ENCODE measurements around the gene COIL.

The COIL gene

DNA sequence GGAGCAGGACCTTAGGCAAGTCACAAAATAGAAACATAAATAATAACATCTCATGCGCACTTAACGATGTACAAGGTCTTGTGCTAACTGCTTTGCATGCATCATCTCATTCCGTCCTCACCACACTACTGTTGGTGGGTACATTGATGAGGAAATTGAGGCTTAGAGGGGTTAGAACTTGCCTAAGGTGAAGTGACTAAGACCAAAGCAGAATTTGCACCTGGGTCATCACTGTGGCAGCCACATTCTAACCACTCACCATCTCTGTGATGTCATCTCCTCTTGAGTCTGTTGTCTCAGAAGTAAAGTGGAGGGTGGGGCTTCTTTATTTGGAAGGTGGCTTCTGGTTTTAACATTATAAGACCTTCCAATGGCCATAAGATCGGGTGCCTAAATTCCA lies 26.6 kb downstream of the COIL start:
- no peak for DNase-seq

DNA sequence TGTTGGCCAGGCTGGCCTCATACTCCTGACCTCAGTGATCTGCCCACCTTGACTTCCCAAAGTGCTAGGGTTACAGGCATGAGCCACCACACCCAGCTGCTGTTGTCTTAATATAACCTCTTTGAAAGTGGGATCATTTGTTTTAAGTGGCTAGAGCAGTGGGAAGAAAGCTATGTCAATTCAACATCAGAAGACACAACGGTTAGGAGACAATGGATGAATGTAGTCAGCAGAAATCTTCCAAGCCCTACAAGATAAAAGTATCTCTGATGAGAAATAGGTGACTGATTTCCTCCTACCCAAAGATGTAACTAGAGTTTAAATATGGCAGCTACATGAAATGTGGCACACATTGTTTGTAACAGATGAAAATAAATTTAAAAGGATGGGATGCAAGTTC lies 27.0 kb downstream of the COIL start:
- no peak for DNase-seq

DNA sequence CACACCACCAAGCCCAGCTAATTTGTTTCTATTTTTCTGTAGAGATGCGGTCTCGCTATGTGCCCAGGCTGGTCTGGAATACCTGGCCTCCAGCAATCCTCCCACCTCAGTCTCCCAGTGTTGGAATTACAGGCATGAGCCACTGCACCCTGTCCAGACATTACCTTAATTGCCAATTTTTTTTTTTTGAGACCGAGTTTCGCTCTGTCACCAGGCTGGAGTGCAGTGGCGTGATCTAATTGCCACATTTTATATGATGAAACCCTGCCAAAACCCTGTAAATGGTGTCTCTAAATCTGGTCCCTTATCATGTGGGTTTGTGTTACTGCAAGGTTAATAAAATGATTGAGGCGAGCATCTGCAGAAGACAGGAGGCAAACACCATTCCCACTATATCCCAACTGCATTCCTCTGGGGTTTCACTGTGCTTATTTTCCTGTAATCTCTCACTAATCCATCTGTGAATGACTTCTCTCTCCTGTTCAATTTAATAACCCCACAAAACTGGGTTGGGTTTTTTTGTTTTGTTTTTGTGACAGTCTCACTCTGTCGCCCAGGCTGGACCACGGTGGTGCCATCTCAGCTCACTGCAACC lies 27.6 kb downstream of the COIL start:
- DNase-seq: no peak

DNA sequence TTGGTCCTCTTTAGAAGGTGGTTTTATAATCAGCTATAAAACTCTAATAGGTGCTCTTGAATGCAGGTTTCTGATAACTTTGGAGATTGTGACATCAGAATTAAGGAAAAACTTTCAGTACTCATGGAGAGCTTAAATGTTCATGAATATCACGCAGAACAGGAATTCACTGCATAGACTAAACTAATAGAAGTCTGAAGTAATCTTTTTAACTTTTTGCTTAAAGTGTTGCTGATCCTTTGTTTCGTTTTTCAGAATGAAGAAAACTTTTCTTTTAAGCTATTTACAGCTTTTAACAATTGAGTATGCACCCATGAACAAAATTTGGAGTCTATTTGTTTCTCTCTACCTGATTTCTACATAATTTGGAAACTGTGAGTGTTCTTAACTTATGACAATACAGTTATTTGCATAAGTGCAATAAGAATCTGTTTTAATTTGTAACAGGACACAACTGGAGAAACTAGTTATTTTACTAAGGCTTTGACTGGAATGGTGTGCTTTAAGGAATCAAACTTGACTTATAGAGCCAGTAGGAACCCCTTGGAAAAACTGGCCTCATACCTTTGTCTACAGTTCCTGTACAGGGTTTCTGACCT lies 30.0 kb downstream of the COIL start:
- no peak for DNase-seq

DNA sequence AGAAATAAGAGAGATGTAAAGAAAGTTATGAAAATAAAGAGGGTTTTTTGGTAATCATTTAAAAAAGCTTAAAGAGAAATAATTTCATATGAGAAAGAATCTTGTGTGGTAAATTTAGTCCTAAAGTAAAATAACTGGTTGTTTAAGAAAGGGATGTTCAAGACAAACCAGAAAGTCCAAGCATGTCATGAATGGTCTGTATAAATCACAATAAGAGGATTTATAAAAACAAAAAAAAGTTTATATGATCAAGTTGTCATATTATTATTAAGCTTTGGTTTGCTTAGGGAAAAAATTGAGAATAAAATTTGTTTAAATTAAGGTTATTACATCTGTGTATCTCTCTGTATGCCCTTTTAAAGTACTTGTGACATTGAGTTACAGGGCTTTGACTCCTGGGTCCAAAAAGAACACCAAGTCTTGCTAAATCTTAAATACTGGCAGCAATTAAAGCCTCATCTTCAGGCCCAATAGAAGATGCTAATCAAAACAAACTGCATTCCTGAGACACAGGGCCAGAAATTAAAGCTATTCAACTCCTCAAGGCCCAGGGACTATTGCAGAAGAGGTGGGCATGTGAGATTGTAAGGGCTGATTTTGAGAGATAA lies 31.4 kb downstream of the COIL start:
- DNase-seq: no peak

DNA sequence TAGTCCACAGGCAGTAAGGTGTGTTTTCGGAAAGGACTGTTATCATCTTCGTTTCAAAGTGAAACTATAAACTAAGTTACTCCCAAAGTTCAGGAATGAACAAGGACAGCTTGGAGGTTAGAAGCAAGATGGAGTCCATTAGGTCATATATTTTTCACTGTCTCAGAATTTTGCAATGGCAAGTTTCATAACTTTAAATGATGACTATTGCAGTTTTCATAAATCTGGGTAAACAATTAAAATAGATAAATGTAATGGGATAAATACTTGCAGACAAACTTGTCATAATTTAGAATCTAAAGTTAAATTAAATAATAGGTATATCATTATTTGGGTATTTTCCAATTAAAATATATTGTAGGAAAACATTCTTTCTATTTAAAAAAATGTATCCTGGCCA lies 32.3 kb downstream of the COIL start:
- no peak for DNase-seq

DNA sequence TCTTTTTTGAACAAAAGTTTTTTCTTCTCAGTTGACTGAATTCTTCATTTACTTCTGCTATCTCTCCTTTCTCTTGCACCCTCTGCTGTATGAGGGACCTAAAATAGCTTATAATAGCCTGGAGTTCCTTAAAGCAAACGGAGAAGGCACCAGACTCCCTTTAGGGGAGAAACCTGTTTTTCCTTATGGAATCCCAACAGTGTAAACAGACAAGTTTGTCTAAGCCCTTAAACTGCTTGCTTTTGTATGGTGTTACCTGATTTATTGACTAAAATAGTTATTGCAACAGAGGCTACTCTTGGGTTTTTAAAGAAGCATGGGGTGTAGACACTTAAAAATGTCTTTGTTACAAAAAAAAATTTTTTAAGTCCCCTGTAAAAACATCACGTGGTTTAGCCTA lies 34.1 kb downstream of the COIL start:
- DNase-seq: no peak

DNA sequence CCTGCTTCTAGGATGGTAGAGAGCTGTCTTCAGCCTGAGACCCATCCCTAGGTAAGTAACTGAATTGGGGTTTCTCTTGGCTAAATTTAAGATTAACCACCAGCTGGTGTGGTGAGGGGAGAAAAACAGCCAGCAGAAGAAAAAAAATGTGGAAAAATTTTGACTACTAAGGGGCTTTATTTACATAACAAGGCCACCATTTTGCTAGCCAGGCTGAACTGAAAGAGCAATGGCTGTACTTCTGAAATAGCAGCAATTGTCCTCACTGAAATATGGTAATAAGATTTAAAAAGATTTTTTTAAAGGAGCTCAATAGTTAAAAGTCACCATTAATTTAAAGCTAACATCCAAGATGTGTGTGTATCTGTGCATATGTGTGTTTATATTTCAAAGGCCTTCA lies 34.6 kb downstream of the COIL start:
- no peak for DNase-seq

DNA sequence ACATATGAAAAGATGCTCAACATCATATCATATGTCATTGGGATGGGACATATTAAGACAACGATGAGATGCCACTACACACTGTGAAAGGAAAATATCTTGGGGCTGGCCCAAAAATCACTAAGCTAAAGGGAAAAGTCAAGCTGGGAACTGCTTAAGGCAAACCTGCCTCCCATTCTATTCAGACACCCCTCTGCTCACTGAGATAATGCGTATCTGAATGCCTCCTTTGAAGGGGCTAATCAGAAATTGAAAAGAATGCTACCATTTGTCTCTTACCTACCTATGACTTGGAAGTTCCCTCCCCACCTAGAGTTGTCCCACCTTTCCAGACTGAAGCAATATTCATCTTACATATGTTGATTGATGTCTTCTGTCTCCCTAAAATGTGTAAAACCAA lies 35.8 kb downstream of the COIL start:
- no peak for DNase-seq

DNA sequence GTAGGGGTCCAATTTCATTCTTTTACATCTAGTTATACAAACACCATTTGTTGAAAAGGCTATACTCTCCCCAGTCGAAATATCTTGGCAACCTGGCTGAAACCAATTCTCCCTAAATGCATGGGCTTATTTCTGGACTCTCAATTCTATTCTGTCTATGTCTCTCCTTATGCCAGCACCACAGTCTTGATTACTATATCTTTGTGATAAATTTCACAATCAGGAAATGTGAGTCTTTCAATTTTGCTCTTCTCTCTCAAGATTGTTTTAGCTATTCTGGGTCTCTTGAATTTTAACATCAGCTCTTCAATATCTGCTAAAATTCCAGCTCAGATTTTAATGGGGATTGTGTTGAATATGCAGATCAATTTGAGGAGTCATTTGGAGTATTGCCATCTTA lies 41.1 kb downstream of the COIL start:
- DNase-seq: no peak

DNA sequence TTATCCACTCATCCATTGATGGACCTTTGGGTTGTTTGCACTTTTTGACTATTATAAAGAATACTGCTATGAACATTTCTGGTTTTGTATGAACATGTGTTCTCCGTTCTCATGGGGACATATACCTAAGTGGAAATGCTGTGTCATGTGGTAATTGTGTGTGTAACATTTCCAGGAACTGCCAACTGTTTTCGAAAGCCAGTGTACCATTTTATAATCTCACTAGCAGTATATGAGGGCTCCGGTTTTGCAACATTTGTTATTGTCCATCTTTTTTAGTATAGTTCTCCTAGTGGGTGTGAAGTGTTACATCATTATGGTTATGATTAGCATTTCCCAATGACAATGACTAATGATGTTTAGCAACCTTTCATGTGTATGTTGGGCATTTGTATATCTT lies 41.9 kb downstream of the COIL start:
- DNase-seq: no peak

DNA sequence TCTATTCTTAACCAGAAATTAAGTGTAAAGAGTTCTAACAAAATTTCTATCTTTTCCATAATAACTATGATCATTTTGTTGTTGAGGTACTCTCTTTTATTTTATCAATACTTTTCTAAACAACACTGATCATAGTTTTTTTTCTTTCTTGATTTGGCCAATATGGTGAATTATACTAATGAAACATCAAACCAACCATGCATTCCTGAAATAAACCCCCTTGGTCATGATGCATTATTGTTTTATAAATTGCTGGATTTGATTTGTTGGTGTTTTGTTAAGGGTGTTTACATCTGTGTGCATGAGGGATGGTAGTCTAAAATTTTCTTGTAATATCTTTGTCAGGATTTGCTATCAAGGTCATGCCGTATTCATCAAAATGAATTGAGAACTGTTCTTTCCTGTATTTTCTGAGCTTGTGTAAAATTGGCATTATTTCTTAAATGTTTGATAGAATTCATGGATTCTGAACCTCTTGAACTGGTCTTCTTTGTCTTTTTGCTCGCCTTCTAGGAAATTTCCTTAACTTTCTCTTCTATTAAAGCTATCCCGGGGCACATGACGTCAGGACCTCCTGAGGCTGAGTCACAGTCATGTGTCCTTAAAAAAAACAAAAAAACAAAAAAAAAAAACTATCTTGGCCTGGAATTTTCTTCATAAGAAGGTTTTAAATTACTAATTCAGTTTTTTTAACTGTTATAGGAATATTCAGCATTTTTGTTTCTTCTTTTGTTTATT lies 43.1 kb downstream of the COIL start:
- no peak for DNase-seq

DNA sequence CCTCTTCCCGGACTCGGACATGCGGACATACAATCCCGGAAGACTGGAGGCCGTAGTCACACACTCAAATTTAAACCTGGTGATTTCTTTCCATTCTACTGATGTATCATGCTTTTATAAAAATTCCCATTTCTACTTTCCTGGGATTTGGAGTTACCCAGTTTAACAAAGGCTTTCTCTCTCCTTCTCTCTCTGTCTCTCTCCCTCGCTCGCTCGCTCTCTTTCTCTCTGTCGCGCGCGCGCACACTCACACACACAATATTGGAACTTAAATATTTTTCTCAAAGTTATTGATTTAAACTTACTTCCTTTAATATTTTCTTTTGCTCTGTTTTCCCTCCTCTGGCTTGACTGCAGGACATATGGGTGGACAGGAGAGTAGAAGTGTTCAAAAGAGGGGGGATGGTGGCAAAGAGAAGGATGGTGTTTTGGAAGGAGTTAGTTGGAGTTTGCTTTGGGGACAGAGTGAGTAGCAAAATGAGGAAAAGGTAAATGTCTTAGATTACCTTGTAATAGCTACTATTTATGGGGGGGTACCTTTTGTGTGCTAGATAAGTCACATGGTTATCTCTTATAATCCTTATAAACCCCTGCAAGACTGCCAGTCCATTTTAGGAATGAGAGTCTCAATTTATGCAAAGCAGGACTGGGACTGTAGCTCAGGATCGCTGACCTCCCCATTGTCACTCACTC lies 46.1 kb downstream of the COIL start:
- DNase-seq: no peak

DNA sequence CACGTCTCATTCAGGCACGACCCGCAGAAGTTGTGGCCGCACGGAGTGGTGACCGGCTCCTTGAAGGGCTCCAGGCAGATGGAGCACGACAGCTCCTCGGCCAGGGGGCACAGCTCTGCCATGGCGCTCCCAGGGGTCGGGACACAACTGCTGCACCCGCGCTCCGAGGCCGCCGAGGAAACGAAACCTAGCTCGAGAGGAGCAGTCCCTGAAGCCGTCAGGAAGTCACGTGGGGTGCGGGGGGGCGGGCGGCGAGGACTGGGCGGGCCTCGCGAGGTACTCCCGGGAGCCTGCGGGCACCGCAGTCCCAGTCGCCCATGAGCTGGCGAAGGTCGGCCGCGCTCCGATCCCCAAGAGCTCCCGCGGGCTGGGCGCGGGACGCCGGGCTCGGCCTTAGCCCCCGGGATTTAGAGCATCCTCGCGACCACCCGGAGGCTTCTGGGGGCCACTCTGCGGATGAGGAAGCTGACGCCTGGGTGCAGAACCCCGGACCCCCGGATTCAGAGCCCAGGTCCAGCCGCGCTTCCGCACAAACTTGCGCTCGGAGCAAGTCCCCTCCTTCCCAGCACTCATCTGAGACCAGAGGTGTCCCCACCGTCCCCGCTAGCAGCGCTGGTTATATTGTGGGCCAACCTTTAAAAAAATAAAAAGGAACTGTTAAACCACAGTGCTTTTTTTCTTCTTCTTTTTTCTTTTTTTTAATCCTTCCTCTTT lies 46.8 kb downstream of the COIL start, which contains the start of gene TRIM25:
TSS of gene TRIM25 (minus strand) at position 183 of the 714 bp plus-strand sequence. CDS start at position 122, 61 bp downstream.
- DNase-seq: peak; percentile 92

DNA sequence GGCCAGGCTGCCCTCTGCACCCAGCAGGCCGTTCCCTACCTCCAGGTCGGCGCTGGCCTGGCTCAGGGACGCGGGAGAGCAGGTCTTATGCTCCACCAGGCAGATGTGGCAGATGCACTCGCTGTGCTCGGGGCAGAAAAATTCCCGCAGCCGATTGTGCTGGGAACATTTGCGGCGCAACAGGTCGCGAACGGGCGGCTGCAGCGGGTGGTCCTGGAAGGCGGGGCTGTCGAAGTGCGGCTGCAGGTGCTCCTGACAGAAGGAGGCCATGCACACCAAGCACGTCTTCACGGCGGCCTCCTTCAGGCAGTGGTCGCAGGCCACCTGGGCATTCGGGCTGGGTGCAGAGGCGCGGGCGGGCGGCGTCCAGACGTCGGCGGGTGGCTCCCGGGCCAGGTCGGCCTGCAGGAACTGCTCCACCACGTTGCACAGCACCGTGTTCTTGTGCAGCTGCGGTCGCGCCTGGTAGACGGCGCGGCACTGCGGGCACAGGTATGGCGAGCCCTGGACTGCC lies 47.4 kb downstream of the COIL start:
- no peak for DNase-seq

DNA sequence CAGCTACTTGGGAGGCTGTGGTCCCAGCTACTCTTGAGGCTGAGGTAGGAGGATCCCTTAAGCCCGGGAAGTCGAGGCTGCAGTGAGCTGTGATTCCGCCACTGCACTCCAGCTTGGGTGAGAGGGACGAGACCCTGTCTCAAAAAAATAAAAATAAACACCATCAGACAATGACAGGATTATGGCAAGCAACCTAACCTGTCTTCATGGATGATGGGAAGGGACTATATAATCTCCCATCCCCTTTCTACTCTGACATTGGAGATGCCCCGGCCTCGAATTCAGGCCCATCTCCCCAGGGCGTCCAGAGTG lies 47.9 kb downstream of the COIL start:
- DNase-seq: no peak

DNA sequence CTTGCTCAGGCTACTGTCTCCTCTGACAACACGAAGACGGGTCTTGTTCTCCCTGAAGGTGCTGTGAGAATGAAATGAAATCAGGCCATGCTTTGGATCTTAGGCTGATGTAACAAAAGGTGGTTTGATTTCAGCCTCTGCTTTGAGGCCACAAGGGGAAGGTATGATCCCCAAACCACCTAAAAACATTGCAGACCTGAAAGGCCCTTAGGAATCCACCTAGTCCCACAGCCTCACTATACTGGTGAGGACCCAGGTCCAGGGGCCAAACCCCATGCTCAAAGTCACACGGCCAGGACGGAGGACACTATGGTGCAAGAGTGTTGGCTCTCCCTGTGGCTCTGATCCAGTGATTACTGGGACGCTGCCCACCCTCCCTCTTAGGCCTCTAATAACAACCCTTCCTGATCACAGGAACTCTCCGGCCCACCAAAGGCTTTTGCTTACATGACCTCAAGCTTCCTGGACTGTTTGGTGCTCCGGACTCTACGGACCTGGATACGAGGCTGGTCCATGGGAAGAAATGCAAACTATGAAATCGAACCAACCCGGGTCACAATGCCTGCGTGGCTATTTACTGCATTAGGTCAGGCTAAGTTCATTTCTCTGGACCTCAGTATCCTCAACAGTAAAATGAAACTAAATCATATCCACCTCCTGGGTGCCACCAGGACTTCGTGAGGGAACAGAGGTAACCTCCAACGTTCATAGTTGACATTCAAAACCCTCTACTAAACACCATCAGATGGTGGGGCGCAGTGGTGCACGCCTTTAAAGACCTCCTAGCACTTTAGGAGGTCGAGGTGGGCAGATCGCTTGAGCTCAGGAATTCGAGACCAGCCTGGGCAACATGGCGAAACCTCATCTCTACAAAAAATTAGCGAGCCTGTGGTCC lies 48.5 kb downstream of the COIL start:
- no peak for DNase-seq

DNA sequence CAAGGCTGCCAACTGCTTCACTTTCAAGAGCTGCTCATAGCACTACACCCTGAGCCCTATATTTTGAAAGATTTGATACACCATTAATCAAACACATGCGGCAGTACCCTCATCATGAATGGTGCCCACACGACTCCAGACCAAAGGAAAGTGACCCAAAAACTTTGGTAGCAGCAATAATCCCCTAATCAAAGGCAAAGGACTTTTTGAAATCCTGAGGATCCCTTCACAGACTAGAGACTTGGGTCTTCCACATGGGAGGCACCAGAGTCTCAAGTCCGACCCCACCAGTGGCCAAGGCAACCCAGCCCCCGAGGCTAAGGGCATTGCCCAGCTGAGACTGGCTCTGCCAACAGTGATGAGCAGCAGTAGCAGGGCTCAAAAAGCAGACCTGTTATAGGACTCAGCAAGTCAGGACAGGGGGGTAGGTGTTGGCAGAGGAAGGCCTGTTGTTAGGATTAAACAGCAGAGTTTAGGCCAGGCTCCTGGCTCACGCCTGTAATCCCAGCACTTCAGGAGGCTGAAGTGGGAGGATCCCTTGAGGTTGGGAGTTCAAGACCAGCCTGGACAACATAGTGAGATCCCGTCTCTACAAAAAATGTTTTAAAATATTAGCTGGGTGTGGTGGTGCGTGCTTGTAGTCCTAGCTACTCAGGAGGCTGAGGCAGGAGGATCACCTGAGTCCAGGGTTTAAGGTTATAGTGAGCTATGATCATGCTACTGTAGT lies 50.2 kb downstream of the COIL start:
- DNase-seq: no peak

DNA sequence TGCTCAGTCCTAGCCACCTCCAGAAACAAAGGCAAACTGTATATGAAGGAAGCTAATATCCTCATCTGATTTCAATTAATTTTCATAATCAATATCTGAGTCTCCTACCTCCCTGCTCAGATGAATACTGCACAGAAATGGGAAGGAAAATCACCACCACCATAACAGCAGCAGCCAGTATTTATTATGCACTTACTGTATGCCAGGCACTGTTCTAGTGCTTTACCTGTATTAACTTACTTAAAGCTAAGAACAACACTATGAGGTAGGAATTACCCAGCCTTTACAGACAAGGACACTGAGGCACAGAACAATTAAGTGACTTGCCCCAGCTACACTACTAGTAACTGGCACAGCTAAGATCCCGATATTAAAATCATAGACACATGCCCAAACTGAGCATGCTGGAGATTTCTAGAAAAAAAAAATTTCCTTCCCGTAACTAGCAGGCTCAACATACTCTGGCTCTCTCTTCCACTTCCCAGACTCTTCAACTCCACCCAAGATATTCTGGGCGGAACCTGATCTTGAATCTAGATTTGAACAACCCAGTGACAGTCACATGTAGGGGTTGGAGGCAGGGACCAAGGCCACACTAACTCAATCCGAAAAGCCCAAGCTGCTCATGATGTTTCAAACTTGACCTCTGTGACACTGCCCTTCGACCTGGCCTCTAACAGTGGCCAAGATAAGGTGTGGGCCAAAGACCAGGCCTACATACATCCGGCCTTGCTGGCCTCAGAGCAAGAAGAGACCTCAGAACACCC lies 50.9 kb downstream of the COIL start:
- no peak for DNase-seq

DNA sequence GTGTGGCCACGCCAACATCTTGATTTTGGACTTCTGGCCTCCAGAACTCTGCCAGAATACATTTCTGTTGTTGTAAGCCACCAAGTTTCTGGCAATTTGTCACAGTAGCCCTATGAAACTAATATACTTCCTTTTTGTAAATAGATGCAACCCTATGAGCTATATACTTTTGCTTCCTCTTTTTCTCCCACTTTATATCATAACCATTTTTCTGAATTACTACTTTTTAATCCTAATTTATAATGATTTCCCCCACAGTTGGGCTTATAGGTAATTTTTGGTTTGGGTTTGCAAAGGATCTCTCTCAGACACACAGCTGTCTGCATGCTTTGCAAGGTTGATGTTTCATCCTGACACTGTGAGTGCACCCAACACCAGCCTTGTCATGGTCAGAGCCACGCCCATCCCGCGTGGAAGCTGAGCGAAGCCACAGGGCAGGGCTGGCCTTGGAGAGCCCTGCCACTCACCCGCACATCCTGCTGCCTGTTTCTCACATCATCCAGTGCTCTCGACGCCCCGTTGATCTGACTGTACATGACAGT lies 52.8 kb downstream of the COIL start:
- no peak for DNase-seq
